Colonic mucosa (tissue), 4 donors: ENCODE results near the gene TCF7L2. TPM values are rescaled to one million over a fixed set of nuclear protein-coding genes. Genes with fewer than 3 reads are reported as not detected.

Source experiments
- DNase-seq: peaks from one replicate; pipeline ENCODE4 v3.0.0-alpha.2; 2020
- H3K27ac ChIP-seq: fragments of 200-600 bp; one replicate; pipeline ENCODE4 v1.8.0; 2021
- H3K27me3 ChIP-seq: fragments of 200-600 bp; one replicate; pipeline ENCODE4 v1.8.0; 2021
- H3K36me3 ChIP-seq: fragments of 200-600 bp; one replicate; pipeline ENCODE4 v1.8.0; 2021
- H3K4me1 ChIP-seq: fragments of 200-600 bp; one replicate; pipeline ENCODE4 v1.8.0; 2021; ENCODE audit warnings: mild to moderate bottlenecking
- H3K4me3 ChIP-seq: fragments of 200-600 bp; one replicate; pipeline ENCODE4 v1.8.0; 2021
- H3K9ac ChIP-seq, 2 donors: one replicate each; pipeline ENCODE4 v1.7.0; 2013; ENCODE audit warnings: control low read depth in 2 of 2, low read depth in 2 of 2, low read length in 2 of 2
- H3K9me3 ChIP-seq: fragments of 200-600 bp; one replicate; pipeline ENCODE4 v1.8.0; 2021
- CTCF ChIP-seq: fragments of 200-600 bp; IDR thresholded peaks from one replicate; pipeline ENCODE4 v1.8.0; 2022; ENCODE audit warnings: antibody characterized with exemption, mild to moderate bottlenecking
- intact Hi-C: fragments of 100-400 bp; cut with DNase I; formaldehyde crosslinking; loops from one replicate; pipeline ENCODE4 v1.14.1; 2022
- total RNA-seq, 2 donors: library from RNA; stranded (reverse); fragmentation: NEBNext Ultra II Directional in 1 of 2; extraction: Animal tissue kit (Norgen Biotek cat#: 25700) in 1 of 2; gene quantifications; one replicate each; pipeline ENCODE4 v1.2.1, GENCODE V29; 2021
- donor health status: healthy.
- donor health status: DM: no; HTN: no; CAD: no.
- donor health status: DM: no; HTN: no; CAD: no.

The TCF7L2 gene
- total RNA-seq, 2 donors from 2014 or later = 65.1 to 98.9 TPM

- DNase-seq = no peak
- Histone ChIP-seq H3K27me3 (no peaks in the 10 kb centered on the region), H3K4me3 (no peak overlapping the region), H3K4me1 (no peaks in the 10 kb centered on the region), H3K9ac (no peak overlapping the region), H3K36me3 (no peaks in the 10 kb centered on the region), H3K27ac (no peak overlapping the region), H3K9me3 (no peaks in the 10 kb centered on the region)
- intact Hi-C loops = loop anchor here (5.0 to 10.0 kb wide), 3 partner anchors 88 to 555 kb away; no protein-coding TSS in a partner anchor
- TF ChIP-seq CTCF = no peak
Observed at GRCh38 chr10:113119801-113120200, 169.8 kb downstream of the TCF7L2 start.

GRCh38 chr10:113121153-113121552 lies 171.1 kb downstream of the TCF7L2 start:
- Histone ChIP-seq H3K4me3 (no peak overlapping the region), H3K9me3 (no peaks in the 10 kb centered on the region), H3K4me1 (no peaks in the 10 kb centered on the region), H3K36me3 (no peaks in the 10 kb centered on the region), H3K9ac (no peak overlapping the region), H3K27ac (no peak overlapping the region), H3K27me3 (no peaks in the 10 kb centered on the region)
- TF ChIP-seq CTCF = no peak
- intact Hi-C loops = loop anchor here (10.0 kb wide), 2 partner anchors 396 to 556 kb away; no protein-coding TSS in a partner anchor
- DNase-seq = no peak

GRCh38 chr10:113122947-113123346 lies 172.9 kb downstream of the TCF7L2 start:
- H3K9me3 ChIP-seq = no peaks in the 10 kb centered on the region
- DNase-seq = no peak
- no peak overlapping the region for H3K27ac ChIP-seq
- no peaks in the 10 kb centered on the region for H3K27me3 ChIP-seq
- no peak overlapping the region for H3K9ac ChIP-seq
- H3K4me1 ChIP-seq = no peaks in the 10 kb centered on the region
- intact Hi-C loops = loop anchor here (10.0 kb wide), 2 partner anchors 398 to 558 kb away; no protein-coding TSS in a partner anchor
- H3K4me3 ChIP-seq = no peak overlapping the region
- no peak for TF ChIP-seq CTCF
- no peaks in the 10 kb centered on the region for H3K36me3 ChIP-seq

- no peaks in the 10 kb centered on the region for H3K36me3 ChIP-seq
- no peak for TF ChIP-seq CTCF
- H3K9ac ChIP-seq = no peak overlapping the region
- H3K27me3 ChIP-seq = no peaks in the 10 kb centered on the region
- DNase-seq = no peak
- no peaks in the 10 kb centered on the region for H3K9me3 ChIP-seq
- H3K4me1 ChIP-seq = no peaks in the 10 kb centered on the region
- intact Hi-C loops = loop anchor here (10.0 kb wide), 2 partner anchors 400 to 560 kb away; no protein-coding TSS in a partner anchor
- no peak overlapping the region for H3K27ac ChIP-seq
- no peak overlapping the region for H3K4me3 ChIP-seq
Observed at GRCh38 chr10:113124724-113125123, 174.7 kb downstream of the TCF7L2 start.

- no peaks in the 10 kb centered on the region for H3K36me3 ChIP-seq
- intact Hi-C loops = loop anchor here (10.0 kb wide), 2 partner anchors 401 to 561 kb away; no protein-coding TSS in a partner anchor
- H3K27ac ChIP-seq = no peak overlapping the region
- TF ChIP-seq CTCF = no peak
- no peaks in the 10 kb centered on the region for H3K9me3 ChIP-seq
- H3K9ac ChIP-seq = no peak overlapping the region
- H3K27me3 ChIP-seq = no peaks in the 10 kb centered on the region
- H3K4me1 ChIP-seq = no peaks in the 10 kb centered on the region
- H3K4me3 ChIP-seq = no peak overlapping the region
- DNase-seq = no peak
Observed at GRCh38 chr10:113125612-113126011, 175.6 kb downstream of the TCF7L2 start.
